ENCODE data around the gene BCAS3.

GRCh38 chr17:61248399-61248798, 570.7 kb downstream of the BCAS3 start:
- no peak for TF ChIP-seq CTCF (IDR thresholded peaks at IDR 0.05)
- TF ChIP-seq POLR2A (IDR thresholded peaks at IDR 0.05): no peak
